Fibroblast of skin of right biceps (primary cell): ENCODE data around the gene VAV2.

ENCODE experiments used
- DNase-seq: peaks from one replicate; pipeline ENCODE4 v3.0.0-alpha.2; 2013

The VAV2 gene

GRCh38 chr9:133979921-133980863 is 11.9 kb downstream of the VAV2 start:
- DNase-seq = no peak

- DNase-seq = peak; percentile 30
These were observed 12.7 kb downstream of the VAV2 start for GRCh38 chr9:133979273-133979920.

GRCh38 chr9:133978899-133979272 is 13.2 kb downstream of the VAV2 start:
- DNase-seq = no peak

- DNase-seq = no peak
These were observed 13.8 kb downstream of the VAV2 start for GRCh38 chr9:133978226-133978898.

GRCh38 chr9:133977421-133978201 is 14.5 kb downstream of the VAV2 start:
- DNase-seq = no peak

- no peak for DNase-seq
These were observed 15.2 kb downstream of the VAV2 start for GRCh38 chr9:133976887-133977286.

GRCh38 chr9:133976191-133976861 is 15.8 kb downstream of the VAV2 start:
- DNase-seq = no peak

- DNase-seq = no peak
These were observed 16.6 kb downstream of the VAV2 start for GRCh38 chr9:133975511-133975910.

GRCh38 chr9:133974631-133975341 is 17.3 kb downstream of the VAV2 start:
- no peak for DNase-seq

- no peak for DNase-seq
These were observed 18.1 kb downstream of the VAV2 start for GRCh38 chr9:133973791-133974630.

GRCh38 chr9:133973111-133973790 is 18.9 kb downstream of the VAV2 start:
- no peak for DNase-seq

GRCh38 chr9:133971981-133972941 is 19.9 kb downstream of the VAV2 start:
- no peak for DNase-seq

- no peak for DNase-seq
These were observed 20.8 kb downstream of the VAV2 start for GRCh38 chr9:133971121-133971951.

GRCh38 chr9:133970581-133971058 is 21.5 kb downstream of the VAV2 start:
- no peak for DNase-seq

GRCh38 chr9:133969681-133970580 is 22.2 kb downstream of the VAV2 start:
- no peak for DNase-seq

GRCh38 chr9:133968966-133969617 is 23.0 kb downstream of the VAV2 start:
- no peak for DNase-seq
